SK-N-SH treated with all-trans-retinoic acid at 6 μM for 48 hours (cell line): ENCODE results near the gene ASB7.

ENCODE experiments used
- ARNTL ChIP-seq: fragments of 450-650 bp; formaldehyde crosslinking; IDR thresholded peaks from 2 replicates; pipeline ENCODE4 v1.5.0; 2020; ENCODE audit warnings: low read depth, mild to moderate bottlenecking, moderate library complexity, borderline replicate concordance
- CREB5 ChIP-seq: fragments of 250-450 bp; sonication (Bioruptor Pico); IDR thresholded peaks from 2 replicates; pipeline ENCODE4 v1.5.1; 2020; ENCODE audit warnings: low read depth, mild to moderate bottlenecking, moderate library complexity
- ISL1 ChIP-seq: fragments of 250-450 bp; sonication (Bioruptor Pico); IDR thresholded peaks from 2 replicates; pipeline ENCODE4 v2.1.2; 2022; ENCODE audit warnings: mild to moderate bottlenecking, moderate library complexity
- PATZ1 ChIP-seq: fragments of 250-450 bp; sonication (Bioruptor Pico); IDR thresholded peaks from 2 replicates; pipeline ENCODE4 v1.8.0; 2020; ENCODE audit warnings: mild to moderate bottlenecking, moderate library complexity, borderline replicate concordance
- PPARA ChIP-seq: fragments of 250-450 bp; sonication (Bioruptor Pico); IDR thresholded peaks from 2 replicates; pipeline ENCODE4 v1.5.0; 2020; ENCODE audit warnings: mild to moderate bottlenecking, borderline replicate concordance
- RARB ChIP-seq: fragments of 250-450 bp; sonication (Bioruptor Pico); IDR thresholded peaks from 2 replicates; pipeline ENCODE4 v1.8.0; 2021; ENCODE audit warnings: mild to moderate bottlenecking, moderate library complexity
- TOX ChIP-seq: fragments of 250-450 bp; sonication (Bioruptor Pico); IDR thresholded peaks from 2 replicates; pipeline ENCODE4 v1.8.0; 2021; ENCODE audit warnings: mild to moderate bottlenecking, moderate library complexity, borderline replicate concordance
- ZFP3 ChIP-seq: fragments of 250-450 bp; sonication (Bioruptor Pico); IDR thresholded peaks from 2 replicates; pipeline ENCODE4 v1.5.0; 2020; ENCODE audit warnings: mild to moderate bottlenecking, moderate library complexity
- ZNF70 ChIP-seq: fragments of 450-650 bp; formaldehyde crosslinking; IDR thresholded peaks from 2 replicates; pipeline ENCODE4 v1.5.0; 2020; ENCODE audit warnings: mild to moderate bottlenecking, moderate library complexity
- ZNF8 ChIP-seq: fragments of 450-650 bp; formaldehyde crosslinking; IDR thresholded peaks from 2 replicates; pipeline ENCODE4 v1.5.0; 2020; ENCODE audit warnings: mild to moderate bottlenecking, moderate library complexity

GRCh38 chr15:100592898-100593297, 9.5 kb upstream of the ASB7 start:
- TF ChIP-seq PATZ1 (CRISPR knock-in tag) (no peak), TOX (CRISPR knock-in tag) (no peak), ZFP3 (CRISPR knock-in tag) (no peak), PPARA (CRISPR knock-in tag) (no peak), CREB5 (CRISPR knock-in tag) (no peak), ARNTL (CRISPR knock-in tag) (no peak), RARB (no peak), ISL1 (no peak), ZNF8 (CRISPR knock-in tag) (no peak), ZNF70 (CRISPR knock-in tag) (no peak)
